PFSK-1 (cell line): ENCODE data around the gene NDST1.

Experiments used
- FOXP2 ChIP-seq: optimal IDR thresholded peaks from 2 replicates; pipeline ENCODE3; 2011; ENCODE audit warnings: borderline replicate concordance, control low read depth, inconsistent platforms; ENCODE audit not compliant: insufficient read depth; ENCODE audit errors: extremely low read length, extremely low read depth
- POLR2AphosphoS5 ChIP-seq: IDR thresholded peaks from 2 replicates; pipeline ENCODE4 v1.6.1; 2012; ENCODE audit warnings: low read depth, mild to moderate bottlenecking, control low read depth, low read length, moderate library complexity
- REST ChIP-seq, 2 experiments: IDR thresholded peaks; 2 replicates each; pipeline versions ENCODE4 v1.6.1 to v1.8.0; 2011 to 2012; ENCODE audit warnings: low read depth in 2 of 2, low read length in 2 of 2, control low read depth in 1 of 2, inconsistent platforms in 1 of 2, mild to moderate bottlenecking in 1 of 2, moderate library complexity in 1 of 2; ENCODE audit not compliant: insufficient read depth in 1 of 2
- SIN3A ChIP-seq: IDR thresholded peaks from 2 replicates; pipeline ENCODE4 v1.6.1; 2012; ENCODE audit warnings: mild to moderate bottlenecking, low read length, moderate library complexity, borderline replicate concordance; ENCODE audit not compliant: insufficient read depth
- TAF1 ChIP-seq: IDR thresholded peaks from 2 replicates; pipeline ENCODE4 v1.6.1; 2012; ENCODE audit warnings: low read length, control low read depth, borderline replicate concordance; ENCODE audit not compliant: insufficient read depth

The NDST1 gene

GRCh38 chr5:150519560-150519945, 11.6 kb downstream of the NDST1 start:
- TF ChIP-seq SIN3A, result no peak
- TF ChIP-seq REST (IDR thresholded peaks at IDR 0.05; ENCODE audit: insufficient read depth in 1 of 2, low read depth in 2 of 2, low read length in 2 of 2), result no peak
- no peak for TF ChIP-seq FOXP2
- no peak for TF ChIP-seq TAF1
- no peak for TF ChIP-seq POLR2AphosphoS5

GRCh38 chr5:150519978-150520377, 12.0 kb downstream of the NDST1 start:
- TF ChIP-seq TAF1 (no peak), POLR2AphosphoS5 (no peak), FOXP2 (no peak), REST (IDR thresholded peaks at IDR 0.05; ENCODE audit: insufficient read depth in 1 of 2, low read depth in 2 of 2, low read length in 2 of 2) (no peak), SIN3A (no peak)

- no peak for TF ChIP-seq FOXP2
- TF ChIP-seq REST (IDR thresholded peaks at IDR 0.05; ENCODE audit: insufficient read depth in 1 of 2, low read depth in 2 of 2, low read length in 2 of 2), result no peak
- no peak for TF ChIP-seq SIN3A
- TF ChIP-seq TAF1, result no peak
- TF ChIP-seq POLR2AphosphoS5, result no peak
Measured at GRCh38 chr5:150520747-150521521, 13.0 kb downstream of the NDST1 start.

GRCh38 chr5:150521522-150521817, 13.5 kb downstream of the NDST1 start:
- no peak for TF ChIP-seq POLR2AphosphoS5
- no peak for TF ChIP-seq SIN3A
- TF ChIP-seq TAF1, result no peak
- no peak for TF ChIP-seq FOXP2
- TF ChIP-seq REST (IDR thresholded peaks at IDR 0.05; ENCODE audit: insufficient read depth in 1 of 2, low read depth in 2 of 2, low read length in 2 of 2), result no peak
